Mucosa of descending colon (tissue), 3 donors: ENCODE results near the gene ST3GAL3. TPM values are rescaled to one million over a fixed set of nuclear protein-coding genes. Genes with fewer than 3 reads are reported as not detected.

Experiments
- ATAC-seq: fragments of 200-7000 bp; cut with Tn5 transposase; one replicate; pipeline ENCODE4 v1.9.1; 2020; ENCODE audit warnings: mild to moderate bottlenecking, moderate library complexity
- DNase-seq, 3 donors: peaks; one replicate each; pipeline ENCODE4 v3.0.0-alpha.2; 2020
- H3K36me3 ChIP-seq: fragments of 200-600 bp; one replicate; pipeline ENCODE4 v1.8.0; 2021; ENCODE audit warnings: low read depth, mild to moderate bottlenecking
- H3K4me1 ChIP-seq: fragments of 200-600 bp; one replicate; pipeline ENCODE4 v1.8.0; 2021; ENCODE audit warnings: low read depth, mild to moderate bottlenecking
- H3K4me3 ChIP-seq: fragments of 200-600 bp; one replicate; pipeline ENCODE4 v1.8.0; 2021; ENCODE audit warnings: mild to moderate bottlenecking
- H3K9me3 ChIP-seq: fragments of 200-600 bp; one replicate; pipeline ENCODE4 v1.8.0; 2021; ENCODE audit warnings: mild to moderate bottlenecking
- intact Hi-C, 2 donors: fragments of 100-400 bp; cut with DNase I in 1 of 2; cut with micrococcal nuclease in 1 of 2; formaldehyde crosslinking; loops; one replicate each; pipeline versions ENCODE4 v1.11.0 to v1.11.1; 2022; cut with DNase I, micrococcal nuclease
- total RNA-seq, 3 donors: library from RNA; stranded (reverse); fragmentation: NEBNext Ultra II Directional in 2 of 3; extraction: Animal tissue kit (Norgen Biotek cat#: 25700) in 2 of 3; gene quantifications; one replicate each; pipeline versions ENCODE4 v1.2.1 to v1.2.4, GENCODE V29; 2021 to 2023
- TF ChIP-seq, protein P1 (sequence below): fragments of 200-600 bp; IDR thresholded peaks from one replicate; pipeline ENCODE4 v1.8.0; 2022; ENCODE audit warnings: antibody characterized with exemption, mild to moderate bottlenecking
- donor health status: DM: no; HTN: no; CAD: no; lungs with moderate emphysema.
- donor health status: DM: no; HTN: no; CAD: no.
- donor health status: DM: no; HTN: yes; CAD: no.

The ST3GAL3 gene
- total RNA-seq, 3 donors from 2014 or later, result 9.5 to 26.3 (median 18.2) TPM

DNA sequence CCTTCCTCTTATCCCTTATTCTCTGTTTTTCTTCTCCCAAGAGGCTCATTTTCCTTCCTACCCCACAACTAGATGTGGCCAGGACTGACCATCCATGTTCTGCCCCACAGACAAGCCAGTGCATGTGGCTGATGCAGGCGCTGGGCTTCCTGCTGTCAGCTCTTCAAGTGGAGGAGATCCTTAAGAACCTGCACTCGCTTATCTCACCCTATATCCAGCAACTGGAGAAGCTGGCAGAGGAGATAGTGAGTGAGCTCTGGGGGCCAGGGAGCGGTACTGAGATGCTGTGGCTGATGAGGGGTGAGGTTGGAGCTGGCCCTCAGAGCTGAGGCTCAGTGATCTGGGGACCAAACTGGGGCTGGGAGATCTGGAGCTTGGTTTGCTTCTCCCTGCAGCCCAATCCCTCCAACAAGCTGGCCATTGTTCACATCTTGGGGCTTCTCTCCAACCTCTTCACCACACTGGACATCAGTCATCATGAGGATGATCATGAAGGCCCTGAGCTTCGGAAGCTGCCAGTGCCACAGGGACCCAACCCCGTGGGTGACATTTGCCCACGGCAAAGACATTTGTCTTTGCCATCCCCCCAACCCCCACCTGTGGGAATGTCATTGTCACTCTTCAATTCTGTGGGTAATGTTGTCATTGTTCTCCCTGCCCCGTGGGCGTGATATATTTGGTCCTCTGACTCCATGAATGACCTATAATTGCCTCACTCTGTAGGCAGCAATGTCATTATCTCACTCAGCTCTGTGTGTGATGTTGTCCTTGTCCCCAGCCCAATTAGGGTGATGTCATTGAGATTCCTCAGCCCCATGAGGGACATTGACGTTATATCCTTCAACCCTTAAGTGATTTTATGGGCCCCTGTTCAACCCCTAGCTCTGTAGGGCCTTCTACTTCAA, 251.3 kb downstream of the ST3GAL3 start:
- Histone ChIP-seq H3K9me3 (no peaks in the 10 kb centered on the region), H3K4me1 (no peaks in the 10 kb centered on the region), H3K4me3 (no peak overlapping the region), H3K36me3 (no peaks in the 10 kb centered on the region)
- ATAC-seq, result no peak
- TF ChIP-seq, protein P1, sequence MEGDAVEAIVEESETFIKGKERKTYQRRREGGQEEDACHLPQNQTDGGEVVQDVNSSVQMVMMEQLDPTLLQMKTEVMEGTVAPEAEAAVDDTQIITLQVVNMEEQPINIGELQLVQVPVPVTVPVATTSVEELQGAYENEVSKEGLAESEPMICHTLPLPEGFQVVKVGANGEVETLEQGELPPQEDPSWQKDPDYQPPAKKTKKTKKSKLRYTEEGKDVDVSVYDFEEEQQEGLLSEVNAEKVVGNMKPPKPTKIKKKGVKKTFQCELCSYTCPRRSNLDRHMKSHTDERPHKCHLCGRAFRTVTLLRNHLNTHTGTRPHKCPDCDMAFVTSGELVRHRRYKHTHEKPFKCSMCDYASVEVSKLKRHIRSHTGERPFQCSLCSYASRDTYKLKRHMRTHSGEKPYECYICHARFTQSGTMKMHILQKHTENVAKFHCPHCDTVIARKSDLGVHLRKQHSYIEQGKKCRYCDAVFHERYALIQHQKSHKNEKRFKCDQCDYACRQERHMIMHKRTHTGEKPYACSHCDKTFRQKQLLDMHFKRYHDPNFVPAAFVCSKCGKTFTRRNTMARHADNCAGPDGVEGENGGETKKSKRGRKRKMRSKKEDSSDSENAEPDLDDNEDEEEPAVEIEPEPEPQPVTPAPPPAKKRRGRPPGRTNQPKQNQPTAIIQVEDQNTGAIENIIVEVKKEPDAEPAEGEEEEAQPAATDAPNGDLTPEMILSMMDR, result no peak
- DNase-seq, result no peak
- intact Hi-C loops, result no loop called here

DNA sequence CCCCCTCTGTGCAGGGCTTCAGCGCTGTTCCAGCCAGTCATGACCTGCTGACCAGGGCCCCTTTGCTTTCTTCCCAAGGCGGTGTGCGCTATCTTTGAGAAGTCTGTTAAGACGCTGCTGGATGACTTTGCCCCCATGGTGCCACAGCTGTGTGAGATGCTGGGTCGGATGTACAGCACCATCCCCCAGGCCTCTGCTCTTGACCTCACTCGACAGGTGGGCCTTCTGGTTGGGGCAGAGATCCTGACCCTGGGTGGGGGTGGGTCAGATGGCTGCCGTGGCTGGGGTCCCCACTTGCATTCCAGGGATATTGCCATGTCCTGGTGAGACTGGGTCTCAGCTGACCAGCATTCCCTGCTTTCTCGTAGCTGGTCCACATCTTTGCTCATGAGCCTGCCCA, 253.5 kb downstream of the ST3GAL3 start:
- Histone ChIP-seq H3K36me3 (no peaks in the 10 kb centered on the region), H3K4me3 (no peak overlapping the region), H3K4me1 (no peaks in the 10 kb centered on the region), H3K9me3 (no peaks in the 10 kb centered on the region)
- no peak for DNase-seq
- ATAC-seq, result no peak
- TF ChIP-seq, protein P1, result no peak
- intact Hi-C loops, result no loop called here

DNA sequence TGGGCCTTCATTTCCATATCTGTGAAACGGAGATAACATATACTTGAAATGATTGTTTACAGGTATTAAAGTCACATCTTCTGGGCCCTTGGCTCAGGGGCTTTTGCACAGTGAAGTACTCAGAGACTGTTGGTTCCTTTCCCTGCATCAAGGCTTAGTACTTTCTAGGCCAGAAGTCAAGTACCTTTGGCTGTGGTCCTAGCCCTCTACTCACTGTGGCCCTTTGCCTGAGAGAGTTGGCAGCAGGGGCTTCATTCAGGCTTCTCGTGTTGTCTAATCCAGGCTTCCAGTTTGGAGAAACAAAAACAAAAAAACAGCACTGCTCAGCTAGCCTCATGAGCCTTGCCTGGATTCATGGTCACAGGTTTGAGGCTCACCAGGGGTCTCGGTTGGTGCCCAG, 254.4 kb downstream of the ST3GAL3 start:
- Histone ChIP-seq H3K9me3 (no peaks in the 10 kb centered on the region), H3K4me3 (no peak overlapping the region), H3K36me3 (no peaks in the 10 kb centered on the region), H3K4me1 (no peaks in the 10 kb centered on the region)
- intact Hi-C loops, result no loop called here
- no peak for DNase-seq
- ATAC-seq, result no peak
- TF ChIP-seq, protein P1, result no peak

DNA sequence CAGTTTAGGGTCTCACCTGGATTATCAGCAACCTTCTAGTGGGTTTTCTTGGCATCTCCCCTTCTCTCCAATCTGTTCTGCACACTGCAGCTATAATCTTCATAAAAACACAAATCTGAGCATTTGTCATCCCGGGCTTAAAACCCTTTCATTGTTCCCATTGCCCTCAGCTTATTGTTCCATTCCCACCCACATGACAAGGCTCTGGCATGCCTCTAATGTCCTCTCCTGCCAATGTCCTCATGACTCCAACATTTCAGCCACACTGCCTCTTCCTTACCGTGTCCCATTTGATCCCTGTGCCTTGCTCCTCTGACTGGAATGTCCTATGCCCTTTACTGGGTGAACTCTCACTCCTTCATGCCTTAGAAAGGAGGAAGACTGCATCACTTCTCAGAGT, 255.0 kb downstream of the ST3GAL3 start:
- Histone ChIP-seq H3K9me3 (no peaks in the 10 kb centered on the region), H3K36me3 (no peaks in the 10 kb centered on the region)
- ATAC-seq, result no peak

DNA sequence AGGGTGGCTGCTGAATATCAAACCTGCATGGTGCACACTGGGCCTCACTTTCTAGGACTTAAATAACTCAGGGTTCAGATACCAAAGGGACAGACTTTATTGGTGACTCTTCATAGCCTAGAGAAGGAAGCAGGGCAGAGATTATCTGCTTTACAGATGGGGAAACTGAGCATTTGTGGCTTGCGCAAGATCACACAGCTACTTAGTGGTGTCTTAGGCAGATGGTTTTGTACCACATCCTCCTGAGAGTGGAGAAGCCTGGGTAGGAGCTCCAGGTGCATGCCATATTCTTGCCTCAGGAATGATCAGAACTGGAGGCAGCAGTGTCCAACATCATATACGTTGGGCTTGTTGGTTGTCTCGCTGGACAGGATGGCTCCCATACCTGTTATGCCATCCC, 255.7 kb downstream of the ST3GAL3 start:
- Histone ChIP-seq H3K4me1 (no peaks in the 10 kb centered on the region), H3K4me3 (no peak overlapping the region), H3K9me3 (no peaks in the 10 kb centered on the region), H3K36me3 (no peaks in the 10 kb centered on the region)
- TF ChIP-seq, protein P1, result no peak
- no peak for ATAC-seq
- intact Hi-C loops, result no loop called here
- DNase-seq, result no peak

More for the DNA sequence above, 255.0 kb downstream of the ST3GAL3 start:
- intact Hi-C loops, result no loop called here
- TF ChIP-seq, protein P1, result no peak
- Histone ChIP-seq H3K4me1 (no peaks in the 10 kb centered on the region), H3K4me3 (no peak overlapping the region)
- DNase-seq, result no peak
